Mucosa of descending colon (tissue), 3 donors: ENCODE results near the gene MAGEF1. TPM values are rescaled to one million over a fixed set of nuclear protein-coding genes. Genes with fewer than 3 reads are reported as not detected.

Experiments
- ATAC-seq: fragments of 200-7000 bp; cut with Tn5 transposase; one replicate; pipeline ENCODE4 v1.9.1; 2020; ENCODE audit warnings: mild to moderate bottlenecking, moderate library complexity
- DNase-seq, 3 donors: peaks; one replicate each; pipeline ENCODE4 v3.0.0-alpha.2; 2020
- H3K36me3 ChIP-seq: fragments of 200-600 bp; one replicate; pipeline ENCODE4 v1.8.0; 2021; ENCODE audit warnings: low read depth, mild to moderate bottlenecking
- H3K4me1 ChIP-seq: fragments of 200-600 bp; one replicate; pipeline ENCODE4 v1.8.0; 2021; ENCODE audit warnings: low read depth, mild to moderate bottlenecking
- H3K4me3 ChIP-seq: fragments of 200-600 bp; one replicate; pipeline ENCODE4 v1.8.0; 2021; ENCODE audit warnings: mild to moderate bottlenecking
- H3K9me3 ChIP-seq: fragments of 200-600 bp; one replicate; pipeline ENCODE4 v1.8.0; 2021; ENCODE audit warnings: mild to moderate bottlenecking
- CTCF ChIP-seq: fragments of 200-600 bp; IDR thresholded peaks from one replicate; pipeline ENCODE4 v1.8.0; 2022; ENCODE audit warnings: antibody characterized with exemption, mild to moderate bottlenecking
- intact Hi-C, 2 donors: fragments of 100-400 bp; cut with DNase I in 1 of 2; cut with micrococcal nuclease in 1 of 2; formaldehyde crosslinking; loops; one replicate each; pipeline versions ENCODE4 v1.11.0 to v1.11.1; 2022; cut with DNase I, micrococcal nuclease
- total RNA-seq, 3 donors: library from RNA; stranded (reverse); fragmentation: NEBNext Ultra II Directional in 2 of 3; extraction: Animal tissue kit (Norgen Biotek cat#: 25700) in 2 of 3; gene quantifications; one replicate each; pipeline versions ENCODE4 v1.2.1 to v1.2.4, GENCODE V29; 2021 to 2023
- donor health status: DM: no; HTN: no; CAD: no; lungs with moderate emphysema.
- donor health status: DM: no; HTN: no; CAD: no.
- donor health status: DM: no; HTN: yes; CAD: no.

Gene MAGEF1
- total RNA-seq, 3 donors from 2014 or later = 17.3 to 30.2 (median 24.4) TPM

- H3K4me1 ChIP-seq = no peaks in the 10 kb centered on the region
- no peak overlapping the region for H3K4me3 ChIP-seq
- H3K9me3 ChIP-seq = no peaks in the 10 kb centered on the region
- no peak for DNase-seq
- ATAC-seq = no peak
- intact Hi-C loops = no loop called here
- TF ChIP-seq CTCF = no peak
- H3K36me3 ChIP-seq = no peaks in the 10 kb centered on the region
Measured at GRCh38 chr3:184700759-184701158, 11.1 kb downstream of the MAGEF1 start.

- no peak overlapping the region for H3K4me3 ChIP-seq
- no peaks in the 10 kb centered on the region for H3K9me3 ChIP-seq
- H3K4me1 ChIP-seq = no peaks in the 10 kb centered on the region
- no peak for TF ChIP-seq CTCF
- DNase-seq = no peak
- no peaks in the 10 kb centered on the region for H3K36me3 ChIP-seq
- ATAC-seq = no peak
- intact Hi-C loops = no loop called here
Measured at GRCh38 chr3:184697845-184698244, 14.0 kb downstream of the MAGEF1 start.

GRCh38 chr3:184696697-184697096 is 15.2 kb downstream of the MAGEF1 start:
- H3K4me1 ChIP-seq = peaks cover under 1% of the 10 kb centered on the region
- intact Hi-C loops = no loop called here
- TF ChIP-seq CTCF = no peak
- H3K36me3 ChIP-seq = no peaks in the 10 kb centered on the region
- ATAC-seq (no peak), DNase-seq (no peak)
- H3K4me3 ChIP-seq = no peak overlapping the region
- H3K9me3 ChIP-seq = no peaks in the 10 kb centered on the region

- no peak for TF ChIP-seq CTCF
- Histone ChIP-seq H3K4me3 (no peak overlapping the region), H3K36me3 (no peaks in the 10 kb centered on the region), H3K9me3 (no peaks in the 10 kb centered on the region), H3K4me1 (peaks cover 4% of the 10 kb centered on the region)
- intact Hi-C loops = no loop called here
- ATAC-seq (no peak), DNase-seq (no peak)
Measured at GRCh38 chr3:184694716-184695115, 17.1 kb downstream of the MAGEF1 start.

- ATAC-seq = no peak
- intact Hi-C loops = no loop called here
- Histone ChIP-seq H3K36me3 (no peaks in the 10 kb centered on the region), H3K4me1 (peaks cover 4% of the 10 kb centered on the region), H3K9me3 (no peaks in the 10 kb centered on the region), H3K4me3 (no peak overlapping the region)
- no peak for DNase-seq
- TF ChIP-seq CTCF = no peak
Measured at GRCh38 chr3:184694133-184694665, 17.7 kb downstream of the MAGEF1 start.
